AG20443 (cell line): ENCODE measurements around the gene SAMD4B.
"Not testable (repeated sequence)": the region's sequence is repeated elsewhere in the genome, so short reads cannot be mapped to it uniquely, and the experiment has no call there.

ENCODE experiments used
- DNase-seq: peaks from one replicate; pipeline ENCODE4 v3.0.0; 2012; ENCODE audit warnings: low spot score, mixed read lengths

Gene SAMD4B

DNA sequence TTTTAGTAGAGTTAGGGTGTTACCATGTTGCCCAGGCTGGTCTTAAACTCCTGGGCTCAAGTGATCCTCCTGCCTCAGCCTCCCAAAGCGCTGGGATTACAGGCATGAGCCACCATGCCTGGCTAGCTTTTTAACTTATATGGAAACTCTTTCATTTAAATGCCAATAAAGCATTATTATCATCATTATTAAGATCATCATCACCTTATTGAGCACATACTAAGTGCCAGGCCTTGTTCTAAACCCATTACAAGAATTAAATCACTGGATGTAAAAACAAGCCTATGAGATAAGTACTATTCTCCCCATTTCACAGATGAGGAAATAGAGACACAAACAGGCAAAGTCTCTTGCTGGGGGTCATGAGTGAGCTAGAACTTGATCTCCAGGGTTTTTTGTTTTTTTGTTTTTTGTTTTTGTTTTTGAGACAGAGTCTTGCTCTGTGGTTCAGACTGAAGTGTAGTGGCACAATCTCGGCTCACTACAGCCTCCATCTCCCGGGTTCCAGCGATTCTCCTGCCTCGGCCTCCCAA lies 7.7 kb upstream of the SAMD4B start:
- no peak for DNase-seq

DNA sequence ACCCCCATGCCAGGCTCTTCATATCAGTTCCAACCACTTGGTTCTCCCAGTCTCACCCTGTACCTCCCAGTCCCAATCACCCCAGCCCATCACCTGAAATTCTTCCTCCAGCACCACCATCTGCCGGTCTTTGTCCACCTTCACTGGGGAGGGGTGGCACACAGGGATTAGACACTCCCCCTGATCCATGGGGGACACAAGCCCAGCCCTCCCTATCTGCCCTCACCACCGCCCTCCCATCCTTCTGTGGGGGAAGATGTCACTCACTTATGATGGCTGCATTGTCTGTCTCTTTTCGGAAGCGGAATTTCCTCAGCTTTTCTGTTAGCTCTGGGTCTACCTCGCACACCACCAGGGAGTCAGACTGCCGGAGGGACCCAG lies 7.1 kb upstream of the SAMD4B start:
- DNase-seq = no peak

GRCh38 chr19:39336483-39336882 lies 5.7 kb upstream of the SAMD4B start:
- DNase-seq = no peak

DNA sequence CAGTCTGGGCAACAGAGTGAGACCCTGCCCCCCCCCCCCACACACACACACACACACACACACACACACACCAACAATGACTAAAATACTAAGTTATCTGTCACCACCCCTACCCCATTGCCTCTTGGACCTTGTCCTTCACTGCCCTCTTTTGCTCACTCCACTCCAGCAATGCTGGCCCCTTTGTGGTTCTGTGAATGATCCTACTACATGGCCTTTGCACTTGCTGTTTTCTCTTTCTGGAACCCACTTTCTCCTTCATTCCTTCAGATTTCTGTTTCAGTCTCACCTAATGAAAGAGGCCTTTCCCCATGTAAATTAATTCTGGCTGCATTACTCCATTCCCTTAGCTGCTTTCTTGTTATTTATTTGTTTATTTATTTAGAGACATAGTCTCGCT lies 2.5 kb upstream of the SAMD4B start:
- DNase-seq = no peak

GRCh38 chr19:39340156-39340555 lies 2.1 kb upstream of the SAMD4B start:
- not testable (repeated sequence) for DNase-seq

- peak; percentile 34 for DNase-seq
Measured at GRCh38 chr19:39341129-39341718, 997 bp upstream of the SAMD4B start.

DNA sequence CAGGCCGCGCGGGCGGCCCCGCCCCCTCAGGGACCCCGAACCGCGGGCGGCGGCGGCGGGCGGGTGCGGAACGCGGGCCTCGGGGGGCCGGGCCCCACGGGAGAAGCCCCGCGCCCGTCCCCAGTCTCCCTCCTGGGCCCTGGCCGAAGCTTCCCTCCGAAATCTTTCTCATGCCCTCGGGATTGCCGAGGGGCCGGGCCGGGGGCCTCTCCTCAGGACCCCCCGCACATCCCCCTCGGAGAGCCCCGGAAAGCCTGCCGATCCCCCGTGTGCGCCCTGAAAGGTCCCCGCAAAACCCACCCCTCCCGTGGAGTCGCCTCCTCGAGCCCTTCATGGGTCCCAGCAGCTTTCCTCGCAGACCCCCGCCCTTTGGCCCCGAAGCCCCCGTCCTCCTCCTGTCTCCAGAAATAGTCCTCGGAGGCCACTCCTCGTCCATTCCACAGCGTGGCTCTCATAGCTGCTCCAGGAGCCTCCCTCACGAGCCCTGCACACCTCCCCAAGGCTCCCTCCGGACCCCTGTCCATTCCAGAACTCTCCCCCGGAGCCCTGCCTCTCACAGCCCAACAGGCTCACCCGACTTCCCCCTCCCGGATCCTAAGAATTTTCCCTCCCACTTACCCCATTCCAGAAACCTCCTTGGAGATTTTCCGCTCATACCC lies 555 bp downstream of the SAMD4B start:
- DNase-seq = peak; percentile 41

DNA sequence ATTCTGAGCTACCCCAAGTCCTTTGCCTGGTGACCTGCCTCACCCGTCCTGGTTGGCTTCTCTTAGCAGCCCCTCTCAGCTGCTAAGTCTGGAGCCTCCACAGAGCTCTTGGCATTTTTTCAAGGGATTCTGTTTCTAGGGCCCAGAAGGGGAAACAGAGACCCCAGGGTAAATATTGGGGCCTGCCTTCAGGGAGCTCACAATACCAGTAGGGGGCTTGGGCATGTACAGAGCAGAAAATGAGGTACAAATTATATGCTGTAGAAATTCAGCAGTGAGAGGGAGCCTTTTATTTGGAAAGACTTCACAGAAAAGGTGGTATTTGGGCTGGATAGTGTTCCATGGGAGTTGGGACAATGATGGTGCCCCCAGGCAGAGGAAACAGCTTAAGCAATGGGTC lies 3.7 kb downstream of the SAMD4B start:
- no peak for DNase-seq

GRCh38 chr19:39347332-39348164 lies 5.3 kb downstream of the SAMD4B start:
- no peak for DNase-seq

DNA sequence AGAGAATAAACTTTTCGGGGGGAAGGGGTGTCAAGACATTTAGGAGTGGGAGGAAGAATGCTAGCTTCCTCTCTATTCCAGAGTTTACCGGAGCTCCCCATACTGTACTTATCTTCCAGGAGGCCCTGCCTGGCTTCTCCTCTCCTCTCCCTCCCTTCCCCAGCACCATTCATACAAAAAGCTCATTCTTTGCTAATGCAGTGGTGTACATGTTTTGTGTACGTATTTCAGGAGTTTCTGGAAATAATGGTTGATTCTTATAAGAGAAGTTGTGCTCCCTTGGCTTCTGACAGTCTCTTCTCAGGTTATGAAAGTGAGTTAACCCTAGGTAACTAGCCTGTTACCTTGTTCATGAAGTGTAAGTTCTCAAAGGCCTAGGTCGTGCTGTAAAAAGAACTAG lies 7.1 kb downstream of the SAMD4B start:
- DNase-seq = no peak

DNA sequence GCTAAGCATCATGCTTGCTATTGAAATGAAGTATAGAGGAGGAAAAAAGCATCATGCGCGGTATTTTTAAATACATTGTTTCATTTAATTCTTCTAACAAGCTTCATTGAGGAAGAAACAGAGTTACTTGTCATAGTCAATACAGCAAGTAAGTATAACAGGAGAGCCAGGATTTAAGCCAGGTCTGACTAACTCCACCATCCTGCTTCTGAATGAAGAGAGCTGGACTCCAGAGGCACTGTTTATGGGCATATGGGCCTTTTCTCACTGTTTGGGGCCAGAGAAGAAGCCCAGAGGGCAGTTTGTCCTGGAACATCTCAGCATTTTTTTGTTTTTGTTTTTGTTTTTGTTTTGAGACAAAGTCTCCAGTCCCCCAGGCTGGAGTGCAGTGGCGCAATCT lies 7.9 kb downstream of the SAMD4B start:
- DNase-seq = no peak

DNA sequence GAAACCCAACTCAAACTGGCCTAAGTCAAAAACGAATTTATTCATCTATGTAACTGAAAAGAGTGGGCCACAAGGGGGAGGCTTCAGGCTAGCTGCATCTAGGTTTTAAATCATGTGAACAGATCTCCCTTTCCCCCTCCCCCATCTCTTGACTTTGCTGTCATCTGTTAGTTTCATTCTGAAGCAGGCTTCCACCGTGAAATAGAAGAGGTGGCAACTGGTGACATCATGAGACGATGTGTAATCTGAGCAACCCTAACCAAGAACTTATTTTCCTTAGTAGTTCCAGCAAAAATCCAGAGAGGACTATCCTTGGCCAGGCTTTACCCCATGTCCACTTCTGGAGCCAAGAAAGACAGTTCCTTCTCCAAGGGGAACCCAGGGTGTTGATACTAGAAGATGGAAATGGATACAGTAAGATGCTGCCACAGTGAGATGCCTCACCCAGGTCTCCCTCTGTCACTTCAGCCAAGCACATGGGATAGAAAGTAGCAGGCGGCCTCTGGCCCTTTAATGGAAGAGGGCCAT lies 9.4 kb downstream of the SAMD4B start:
- peak; percentile 55 for DNase-seq

- DNase-seq = peak; percentile 43
Measured at GRCh38 chr19:39352381-39353255, 10.4 kb downstream of the SAMD4B start.

GRCh38 chr19:39355253-39355652 lies 13.0 kb downstream of the SAMD4B start:
- no peak for DNase-seq

DNA sequence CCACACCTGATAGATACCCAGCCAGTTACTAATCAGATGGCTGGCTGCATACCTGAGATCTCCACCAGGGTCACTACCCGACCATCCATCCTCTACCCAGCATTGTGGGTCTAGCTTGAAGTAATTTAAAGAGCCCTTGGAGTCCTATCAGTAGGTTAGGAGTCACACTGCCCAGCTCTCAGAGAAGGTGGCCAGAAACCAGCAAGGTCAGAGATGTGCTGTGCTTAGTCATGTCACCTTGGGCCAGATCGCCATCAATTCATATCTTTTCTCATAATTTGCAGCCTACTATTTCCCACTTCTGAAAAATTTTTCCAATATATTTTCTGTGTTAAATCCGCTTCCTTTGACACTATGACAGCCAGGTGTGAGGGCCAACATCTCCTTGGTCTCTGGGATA lies 13.9 kb downstream of the SAMD4B start:
- no peak for DNase-seq

DNA sequence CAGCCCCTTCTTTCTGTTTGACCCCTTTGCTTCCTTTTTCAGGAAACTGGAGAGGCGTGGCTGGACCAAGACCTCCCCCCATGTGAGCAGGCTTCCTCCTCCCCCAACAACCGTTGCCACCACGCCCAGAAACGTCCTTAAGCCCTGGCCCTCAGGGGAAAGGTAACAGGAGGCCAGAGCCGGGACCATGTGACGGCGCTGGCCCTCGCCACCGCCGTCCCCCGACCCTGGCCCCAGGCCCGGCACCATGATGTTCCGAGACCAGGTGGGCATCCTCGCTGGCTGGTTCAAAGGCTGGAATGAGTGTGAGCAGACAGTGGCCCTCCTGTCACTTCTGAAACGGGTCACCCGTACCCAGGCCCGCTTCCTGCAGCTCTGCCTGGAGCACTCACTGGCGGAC lies 14.4 kb downstream of the SAMD4B start:
- DNase-seq = no peak

- no peak for DNase-seq
Measured at GRCh38 chr19:39359026-39359425, 16.8 kb downstream of the SAMD4B start.

GRCh38 chr19:39360599-39360998 lies 18.4 kb downstream of the SAMD4B start:
- no peak for DNase-seq

DNA sequence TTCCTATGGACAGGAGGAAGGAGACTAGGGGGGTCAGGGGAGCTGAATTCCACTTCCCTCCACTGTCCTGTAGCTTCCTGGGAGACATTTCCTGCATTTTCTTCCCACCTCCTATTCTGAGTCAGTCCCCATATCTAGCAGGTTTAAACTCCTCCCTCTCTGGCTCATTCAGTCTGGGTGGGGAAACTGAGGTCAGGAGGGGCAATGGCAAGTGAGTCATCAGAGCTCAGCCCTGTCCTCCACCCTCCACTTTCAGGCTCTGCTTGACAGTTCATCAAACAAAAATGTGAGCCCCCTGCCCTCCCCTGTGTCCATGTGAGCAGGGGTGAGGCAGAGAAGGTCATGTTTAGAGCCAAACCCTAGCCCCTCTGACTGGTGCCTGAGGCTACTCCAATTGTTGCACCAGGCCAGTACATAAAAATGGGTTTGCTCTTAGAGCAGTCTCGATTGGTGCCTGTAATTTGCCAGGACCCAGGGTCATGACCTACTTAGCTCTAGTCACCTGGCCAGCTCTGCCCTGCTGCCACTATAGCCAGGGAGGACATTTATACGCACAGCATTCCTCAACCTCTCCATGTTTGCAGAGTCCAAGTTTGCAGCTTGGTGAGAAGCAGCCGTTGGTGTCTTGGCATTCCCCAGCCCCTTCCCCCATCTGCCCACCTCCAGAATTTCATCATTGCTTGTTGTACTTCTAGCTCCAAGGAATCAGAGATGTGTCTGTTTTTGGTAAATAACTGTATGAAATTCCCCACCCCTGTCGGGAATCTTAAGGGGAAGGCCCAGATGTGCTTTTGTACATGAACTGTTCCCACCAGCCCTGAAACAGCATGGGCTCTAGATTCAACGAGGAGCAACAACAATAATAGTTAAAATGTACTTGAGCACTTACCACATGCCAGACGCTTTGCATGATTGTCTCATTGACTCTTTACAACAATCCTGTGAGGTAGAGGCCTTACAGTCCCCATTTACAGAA lies 20.7 kb downstream of the SAMD4B start:
- peak; percentile 58 for DNase-seq

- DNase-seq = peak; percentile 42
Measured at GRCh38 chr19:39363901-39364457, 21.8 kb downstream of the SAMD4B start.
